Aorta (tissue), 5 donors: Measurements from ENCODE around the gene ERGIC3. TPM values are rescaled to one million over a fixed set of nuclear protein-coding genes. Genes with fewer than 3 reads are reported as not detected.

ENCODE experiments used
- ATAC-seq: fragments of 200-7000 bp; cut with Tn5 transposase; one replicate; pipeline ENCODE4 v1.9.1; 2022; ENCODE audit warnings: moderate library complexity; ENCODE audit not compliant: low FRiP score
- DNase-seq, 2 donors: peaks; one replicate each; pipeline ENCODE4 v3.0.0-alpha.2; 2020
- H3K27ac ChIP-seq, 2 donors: one replicate each; pipeline ENCODE4 v1.5.1; 2013; ENCODE audit warnings: low read length in 2 of 2, mild to moderate bottlenecking in 2 of 2, moderate library complexity in 2 of 2, control low read depth in 1 of 2, inconsistent platforms in 1 of 2, low read depth in 1 of 2
- H3K27me3 ChIP-seq, 2 donors: one replicate each; pipeline ENCODE4 v1.6.1; 2013; ENCODE audit warnings: control low read depth in 1 of 2, low read length in 1 of 2, mild to moderate bottlenecking in 1 of 2, moderate library complexity in 1 of 2; ENCODE audit not compliant: insufficient read depth in 2 of 2, control insufficient read depth in 1 of 2
- H3K36me3 ChIP-seq, 2 donors: one replicate each; pipeline ENCODE4 v1.6.1; 2013; ENCODE audit warnings: control low read depth in 1 of 2, low read length in 1 of 2, mild to moderate bottlenecking in 1 of 2; ENCODE audit not compliant: insufficient read depth in 2 of 2, control insufficient read depth in 1 of 2
- H3K4me1 ChIP-seq, 2 donors: one replicate each; pipeline ENCODE4 v1.6.1; 2013; ENCODE audit warnings: low read length in 2 of 2, control low read depth in 1 of 2, mild to moderate bottlenecking in 1 of 2, moderate library complexity in 1 of 2; ENCODE audit not compliant: insufficient read depth in 2 of 2, control insufficient read depth in 1 of 2
- H3K4me3 ChIP-seq, 2 donors: one replicate each; pipeline ENCODE4 v1.5.1; 2013; ENCODE audit warnings: low read length in 2 of 2, control low read depth in 1 of 2, mild to moderate bottlenecking in 1 of 2
- H3K9me3 ChIP-seq: one replicate; pipeline ENCODE4 v1.6.1; 2013; ENCODE audit warnings: mild to moderate bottlenecking, low read length; ENCODE audit not compliant: control insufficient read depth
- WGBS, 2 donors: extraction: QIAGEN DNeasy Blood & Tissue Kit; methylation state at CpG; one replicate each; pipeline ENCODE4 v1.1.7; 2013; 5-methylcytosine and 5-hydroxymethylcytosine counted together
- intact Hi-C, 2 donors: fragments of 100-400 bp; cut with DNase I; formaldehyde crosslinking; loops; one replicate each; pipeline versions ENCODE4 v1.14.2 to v1.15.0; 2022
- polyA plus RNA-seq, 2 donors: library from polyadenylated mRNA; stranded (reverse); fragments of 200-250 nt; gene quantifications; one replicate each; pipeline ENCODE4 v1.2.3, GENCODE V29; 2013
- total RNA-seq, 2 donors: library from RNA; stranded (reverse); fragmentation: NEBNext Ultra II Directional; extraction: Animal tissue kit (Norgen Biotek cat#: 25700); gene quantifications; one replicate each; pipeline ENCODE4 v1.2.1, GENCODE V29; 2021
- donor health status: healthy with polysubstance abuse.
- donor health status: Bipolar disorder and iron deficiency.
- donor health status: DM: no; HTN: no; CAD: no.
- donor health status: DM: no; HTN: no; CAD: no.
- donor health status: DM: yes; HTN: yes; CAD: no.

Gene ERGIC3
- total and polyA plus RNA-seq, 4 donors: 140 to 254 (median 172) TPM

DNA sequence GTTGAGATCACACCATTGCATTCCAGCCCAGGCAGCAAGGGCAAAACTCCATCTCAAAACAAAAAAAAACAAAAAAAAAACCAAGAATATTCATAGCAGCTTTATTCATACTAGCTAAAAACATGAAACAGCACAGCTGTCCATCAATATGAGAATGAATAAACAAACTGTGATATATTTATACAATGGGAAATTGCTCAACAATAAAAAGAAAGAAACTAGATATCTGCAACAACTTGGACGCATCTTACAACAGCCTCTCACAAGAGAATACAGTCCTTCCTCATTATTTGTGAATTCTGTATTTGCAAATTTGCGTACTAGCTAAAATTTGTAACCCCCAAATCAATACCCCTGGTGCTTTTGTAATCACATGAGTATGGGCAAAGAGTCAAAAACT is 45.6 kb downstream of the ERGIC3 start:
- DNase-seq: no peak
- no peaks in the 10 kb centered on the region for H3K27me3 ChIP-seq
- H3K4me3 ChIP-seq: no peak overlapping the region
- H3K9me3 ChIP-seq: peaks cover under 1% of the 10 kb centered on the region
- H3K36me3 ChIP-seq: no peaks in the 10 kb centered on the region
- intact Hi-C loops: no loop called here
- no peak for ATAC-seq
- 80 to 85% methylated on average over 2 of the region's 2 CpGs for WGBS, 2 donors
- no peak overlapping the region for H3K27ac ChIP-seq
- H3K4me1 ChIP-seq: no peaks in the 10 kb centered on the region

DNA sequence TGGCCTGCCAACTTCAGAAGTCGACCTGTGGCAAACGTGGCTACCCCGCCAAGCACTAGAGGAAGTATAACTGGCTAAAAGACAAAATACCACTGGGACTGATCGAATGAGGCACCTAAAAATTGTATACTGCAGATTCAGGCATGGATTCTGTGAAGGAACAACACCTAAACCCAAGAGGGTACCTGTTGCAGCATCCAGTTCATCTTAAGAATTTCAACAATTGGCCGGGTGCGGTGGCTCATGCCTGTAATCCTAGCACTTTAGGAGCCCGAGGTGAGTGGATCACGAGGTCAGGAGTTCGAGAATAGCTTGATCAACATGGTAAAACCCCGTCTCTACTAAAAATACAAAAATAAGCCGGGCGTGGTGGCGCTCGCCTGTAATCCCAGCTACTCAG is 46.5 kb downstream of the ERGIC3 start:
- Histone ChIP-seq H3K4me1 (no peaks in the 10 kb centered on the region), H3K4me3 (no peak overlapping the region), H3K27ac (no peak overlapping the region), H3K36me3 (no peaks in the 10 kb centered on the region), H3K9me3 (no peaks in the 10 kb centered on the region), H3K27me3 (no peaks in the 10 kb centered on the region)
- no peak for ATAC-seq
- DNase-seq: peak in 1 of 2 donors; percentile 23
- intact Hi-C loops: no loop called here
- WGBS, 2 donors: 90 to 92% methylated on average over 14 of the region's 14 CpGs

DNA sequence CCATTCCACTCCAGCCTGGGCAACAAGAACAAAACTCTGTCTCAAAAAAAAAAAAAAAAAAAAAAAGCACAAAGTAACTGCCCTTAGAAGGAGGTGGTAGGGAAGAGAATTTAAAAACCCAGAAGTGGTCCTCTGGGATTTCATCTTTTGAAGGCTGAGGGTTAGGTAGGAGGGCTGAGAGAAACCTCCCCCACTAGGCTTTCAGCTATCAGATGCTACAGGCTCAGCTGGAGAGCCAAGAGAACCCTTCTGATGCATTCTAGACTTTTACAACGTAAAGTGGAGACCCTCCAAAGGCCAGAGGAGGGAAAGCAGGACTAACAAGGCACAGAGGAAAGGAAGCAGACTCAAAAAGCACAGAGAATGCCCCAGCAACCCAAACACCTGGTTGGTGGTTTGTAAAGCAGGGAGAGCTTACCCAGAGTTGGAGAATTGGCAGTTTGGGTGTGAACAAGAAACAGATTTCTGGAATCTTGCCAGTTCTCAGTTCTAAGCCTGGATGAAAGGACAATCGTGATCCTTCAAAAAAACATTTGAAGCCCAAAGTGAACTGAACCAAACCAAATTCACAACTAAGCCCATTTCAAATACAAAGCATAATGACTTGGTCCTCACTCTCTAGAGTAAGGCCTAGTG is 50.6 kb downstream of the ERGIC3 start:
- H3K27ac ChIP-seq: no peak overlapping the region
- no peak overlapping the region for H3K4me3 ChIP-seq
- no peaks in the 10 kb centered on the region for H3K4me1 ChIP-seq
- H3K36me3 ChIP-seq: no peaks in the 10 kb centered on the region
- H3K9me3 ChIP-seq: no peaks in the 10 kb centered on the region
- ATAC-seq: no peak
- intact Hi-C loops: no loop called here
- no peaks in the 10 kb centered on the region for H3K27me3 ChIP-seq
- 26 to 29% methylated on average over 2 of the region's 2 CpGs for WGBS, 2 donors
- DNase-seq: no peak

DNA sequence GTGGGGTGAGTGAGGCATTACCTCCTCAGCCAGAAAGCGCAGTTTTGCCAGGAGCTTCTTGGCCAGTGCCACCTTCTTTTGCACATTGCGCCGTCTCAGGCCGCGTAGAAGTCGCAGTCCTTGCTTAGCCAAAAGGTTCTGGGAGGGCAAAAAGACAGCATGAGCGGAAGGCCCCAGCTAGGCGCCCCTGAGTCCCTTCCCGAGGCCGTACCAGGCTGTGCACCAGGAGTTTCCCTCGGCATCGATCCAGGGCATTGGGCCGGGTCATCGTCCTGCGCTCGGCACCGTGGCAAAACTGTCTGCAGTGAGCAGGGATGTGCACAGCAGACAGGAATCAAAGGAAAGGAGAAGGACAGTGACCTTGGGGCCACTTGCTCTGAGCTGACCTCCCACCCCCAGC is 53.6 kb downstream of the ERGIC3 start:
- Histone ChIP-seq H3K9me3 (no peaks in the 10 kb centered on the region), H3K36me3 (no peaks in the 10 kb centered on the region), H3K27me3 (no peaks in the 10 kb centered on the region), H3K4me1 (no peaks in the 10 kb centered on the region), H3K27ac (no peak overlapping the region), H3K4me3 (no peak overlapping the region)
- WGBS, 2 donors: 90 to 94% methylated on average over 17 of the region's 17 CpGs
- intact Hi-C loops: no loop called here
- DNase-seq: peak in 1 of 2 donors; percentile 64
- peak; percentile 17 for ATAC-seq

DNA sequence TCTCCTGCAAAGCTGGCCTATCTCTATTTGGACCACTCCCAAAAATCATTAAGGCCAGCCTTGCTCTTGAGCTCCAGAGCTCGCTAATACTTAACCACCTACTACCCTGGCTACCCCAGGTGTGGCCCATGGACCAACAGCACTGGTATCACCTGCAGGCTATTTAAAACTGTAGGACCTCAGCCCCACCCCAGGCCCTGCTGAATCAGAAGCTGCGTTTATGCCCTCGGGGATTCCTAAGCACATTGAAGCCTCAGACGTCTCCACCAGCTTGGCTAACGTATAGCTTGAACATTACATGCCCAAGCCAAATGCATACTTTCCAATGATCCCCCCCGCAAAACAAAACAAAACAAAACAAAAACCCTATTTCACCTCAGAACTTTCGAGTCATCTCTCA is 54.0 kb downstream of the ERGIC3 start:
- Histone ChIP-seq H3K9me3 (no peaks in the 10 kb centered on the region), H3K27ac (no peak overlapping the region), H3K27me3 (no peaks in the 10 kb centered on the region), H3K36me3 (no peaks in the 10 kb centered on the region), H3K4me1 (no peaks in the 10 kb centered on the region), H3K4me3 (no peak overlapping the region)
- DNase-seq (peak in 1 of 2 donors; percentile 35), ATAC-seq (no peak)
- intact Hi-C loops: no loop called here
- 72 to 74% methylated on average over 7 of the region's 7 CpGs for WGBS, 2 donors

DNA sequence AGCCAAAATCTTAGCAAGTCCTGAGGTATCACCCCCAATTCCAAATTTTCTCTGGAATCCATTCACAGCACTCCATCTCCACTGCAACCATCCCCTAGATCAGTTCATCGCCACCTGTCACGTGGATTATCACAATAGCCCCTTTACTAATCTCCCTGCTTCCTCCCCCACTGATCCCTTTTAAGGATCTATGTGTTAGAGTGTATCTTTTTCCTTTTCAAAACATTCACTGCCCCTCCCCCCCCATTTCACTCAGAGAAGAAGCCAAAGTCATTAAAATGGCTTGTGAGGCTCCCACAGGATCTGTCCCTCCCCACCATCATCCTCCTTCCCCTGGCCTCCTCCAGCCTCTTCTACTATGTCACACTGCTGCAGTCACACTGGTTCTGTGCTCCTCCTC is 55.3 kb downstream of the ERGIC3 start:
- intact Hi-C loops: no loop called here
- no peak overlapping the region for H3K4me3 ChIP-seq
- no peaks in the 10 kb centered on the region for H3K27me3 ChIP-seq
- DNase-seq: peak in 1 of 2 donors; percentile 8
- no peaks in the 10 kb centered on the region for H3K9me3 ChIP-seq
- H3K27ac ChIP-seq: no peak overlapping the region
- no peaks in the 10 kb centered on the region for H3K36me3 ChIP-seq
- H3K4me1 ChIP-seq: no peaks in the 10 kb centered on the region
- 89 to 93% methylated on average over 2 of the region's 2 CpGs for WGBS, 2 donors
- no peak for ATAC-seq

DNA sequence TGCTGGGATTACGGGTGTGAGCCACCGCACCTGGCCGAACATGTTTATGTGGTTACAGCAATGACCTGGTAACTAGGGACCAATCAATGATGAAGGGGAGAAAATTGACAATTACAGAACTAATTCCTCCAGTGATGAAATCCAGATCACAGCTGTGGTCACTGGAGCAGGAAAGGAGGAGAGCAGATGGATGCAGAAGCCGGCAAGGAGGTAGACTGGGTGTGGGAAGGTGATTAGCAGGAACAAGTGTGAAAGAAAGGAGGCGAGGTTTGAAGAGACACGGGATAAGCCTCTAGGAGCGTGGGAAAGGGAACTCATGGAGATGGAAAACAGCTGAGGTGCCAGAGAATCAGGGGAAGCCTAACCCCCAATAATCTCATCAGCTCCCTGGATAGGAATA is 56.6 kb downstream of the ERGIC3 start:
- ATAC-seq (no peak), DNase-seq (peak in 1 of 2 donors; percentile 13)
- WGBS, 2 donors: 73 to 75% methylated on average over 7 of the region's 7 CpGs
- Histone ChIP-seq H3K27me3 (no peaks in the 10 kb centered on the region), H3K27ac (no peak overlapping the region), H3K36me3 (no peaks in the 10 kb centered on the region), H3K4me1 (no peaks in the 10 kb centered on the region), H3K9me3 (no peaks in the 10 kb centered on the region), H3K4me3 (no peak overlapping the region)
- intact Hi-C loops: no loop called here

DNA sequence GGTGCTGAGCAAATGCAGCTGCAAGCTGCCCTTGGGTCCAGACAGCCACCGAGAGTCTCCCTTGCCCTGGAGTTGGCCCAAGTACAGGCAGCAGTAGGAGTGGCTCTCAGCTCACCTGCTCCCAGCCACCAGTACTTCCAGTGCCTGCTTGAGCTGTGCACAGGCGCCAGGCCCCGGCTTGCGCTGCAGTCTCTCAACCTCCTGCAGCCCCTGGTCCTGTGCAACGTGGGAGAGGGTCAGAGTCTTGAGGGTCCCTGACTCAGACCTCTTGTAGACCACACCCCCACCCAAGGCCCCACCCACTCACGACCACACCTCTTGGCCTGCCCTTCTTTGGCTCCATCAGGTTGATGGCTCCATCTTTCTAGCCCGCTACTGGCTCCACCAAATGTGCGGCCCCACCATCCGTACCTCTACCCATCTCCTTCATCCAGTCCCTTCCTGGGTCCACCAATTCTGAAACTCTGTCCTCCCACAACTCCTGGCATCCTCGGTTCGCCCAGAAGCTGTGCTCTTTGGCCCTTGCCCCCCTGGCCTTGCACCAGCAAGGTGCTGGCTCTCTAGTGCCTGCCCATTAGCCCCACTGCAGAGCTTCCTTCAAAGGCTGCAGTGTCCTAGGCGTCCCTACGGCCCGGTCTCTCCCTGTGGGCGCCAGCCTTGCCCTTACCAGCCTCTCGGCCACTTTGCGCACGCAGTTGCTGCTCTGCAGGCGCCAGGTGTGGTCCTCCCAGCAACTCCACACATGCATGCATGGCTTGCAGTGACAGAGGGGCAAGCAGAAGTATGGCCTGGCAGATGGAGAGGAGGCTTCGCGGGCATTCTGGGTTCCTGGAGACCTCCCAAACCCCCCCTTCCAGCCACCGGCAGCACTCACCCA is 57.3 kb downstream of the ERGIC3 start:
- Histone ChIP-seq H3K27ac (no peak overlapping the region), H3K9me3 (no peaks in the 10 kb centered on the region), H3K4me1 (no peaks in the 10 kb centered on the region), H3K4me3 (no peak overlapping the region), H3K27me3 (no peaks in the 10 kb centered on the region), H3K36me3 (no peaks in the 10 kb centered on the region)
- 84 to 86% methylated on average over 22 of the region's 22 CpGs for WGBS, 2 donors
- intact Hi-C loops: no loop called here
- peak in 1 of 2 donors; percentile 44 for DNase-seq
- ATAC-seq: no peak

DNA sequence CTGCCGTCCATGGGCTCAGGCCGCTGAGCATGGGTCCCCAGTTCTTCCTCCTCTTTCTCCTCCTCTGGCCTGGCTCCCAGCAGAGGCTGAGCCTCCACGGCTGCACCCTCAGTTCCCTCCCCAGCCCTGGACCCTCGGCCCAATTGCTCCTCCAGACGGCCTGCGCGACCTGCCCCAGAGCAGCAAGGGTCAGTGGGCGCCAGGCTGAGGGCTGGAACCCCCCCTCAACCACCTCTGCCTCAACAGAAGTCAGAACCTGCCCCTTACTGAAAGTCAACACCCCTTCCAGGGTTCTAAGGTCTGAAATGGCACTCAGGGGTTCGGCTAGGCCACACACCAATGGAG is 57.9 kb downstream of the ERGIC3 start:
- DNase-seq: peak in 1 of 2 donors; percentile 76

More for the DNA sequence above, 57.9 kb downstream of the ERGIC3 start:
- intact Hi-C loops: loop anchor here in 1 of 2 donors (5.0 kb wide), 1 partner anchor 137 kb away; no protein-coding TSS in a partner anchor
- Histone ChIP-seq H3K4me1 (no peaks in the 10 kb centered on the region), H3K27ac (no peak overlapping the region), H3K27me3 (no peaks in the 10 kb centered on the region), H3K36me3 (no peaks in the 10 kb centered on the region), H3K9me3 (no peaks in the 10 kb centered on the region), H3K4me3 (no peak overlapping the region)
- WGBS, 2 donors: 93 to 94% methylated on average over 9 of the region's 9 CpGs
- no peak for ATAC-seq
